OCI-LY7 (cell line): ENCODE data around the gene USH2A.

Experiments
- CTCF ChIP-seq: fragments of 200-600 bp; sonication (generic); conservative IDR thresholded peaks from 2 replicates; pipeline ENCODE4 v1.5.1; 2014; ENCODE audit warnings: mild to moderate bottlenecking, antibody characterized with exemption, low read length, moderate library complexity, mixed read lengths
- EZH2phosphoT487 ChIP-seq: fragments of 200-600 bp; sonication (generic); IDR thresholded peaks from 2 replicates; pipeline ENCODE4 v1.6.1; 2018; ENCODE audit warnings: low read depth, borderline replicate concordance, mild to moderate bottlenecking, mixed run types, antibody characterized with exemption, low read length, moderate library complexity, mixed read lengths

GRCh38 chr1:216331211-216331610, 92.0 kb downstream of the USH2A start:
- TF ChIP-seq CTCF (no peak), EZH2phosphoT487 (no peak)
